CD4-positive, alpha-beta T cell (primary cell): Measurements from ENCODE around the gene ELAPOR1. TPM values are rescaled to one million over a fixed set of nuclear protein-coding genes. Genes with fewer than 3 reads are reported as not detected.

Experiments used
- ATAC-seq: fragments of 200-7000 bp; cut with Tn5 transposase; one replicate; pipeline ENCODE4 v1.10.0; 2022; ENCODE audit warnings: mild to moderate bottlenecking; ENCODE audit not compliant: poor library complexity
- CTCF ChIA-PET: fragments of 350-600 bp; sonication (Branson Sonifier 250); formaldehyde crosslinking; loops from one replicate; lab custom pipeline; 2021; ENCODE audit warnings: antibody characterized with exemption, inconsistent platforms; lab: Charles Lee
- POLR2A ChIA-PET: fragments of 350-600 bp; sonication (Branson Sonifier 250); formaldehyde crosslinking; loops from one replicate; lab custom pipeline; 2021; ENCODE audit warnings: antibody characterized with exemption, inconsistent platforms; lab: Charles Lee
- DNase-seq, 14 experiments: peaks; one replicate each; pipeline ENCODE4 v3.0.0-alpha.2; 2013 to 2020; ENCODE audit warnings: mixed read lengths in 2 of 14
- H3K27ac ChIP-seq, 2 donors: one replicate each; pipeline versions ENCODE4 v1.5.1 to v1.7.0; 2013; ENCODE audit warnings: low read length in 2 of 2, low read depth in 1 of 2, mild to moderate bottlenecking in 1 of 2
- H3K27me3 ChIP-seq, 2 experiments: 1 replicate in 1 of 2; 2 replicates in 1 of 2; pipeline versions ENCODE4 v1.6.1 to v1.7.0; 2013; ENCODE audit warnings: low read length in 2 of 2, control low read depth in 1 of 2, mild to moderate bottlenecking in 1 of 2, moderate library complexity in 1 of 2; ENCODE audit not compliant: insufficient read depth in 2 of 2, control insufficient read depth in 1 of 2
- H3K36me3 ChIP-seq: one replicate; pipeline ENCODE4 v1.6.1; 2013; ENCODE audit warnings: low read length, control low read depth; ENCODE audit not compliant: insufficient read depth
- H3K4me1 ChIP-seq: one replicate; pipeline ENCODE4 v1.6.1; 2013; ENCODE audit warnings: low read length, control low read depth; ENCODE audit not compliant: insufficient read depth
- H3K4me3 ChIP-seq: one replicate; pipeline ENCODE4 v1.5.1; 2013; ENCODE audit warnings: mild to moderate bottlenecking, low read length, moderate library complexity
- H3K9me3 ChIP-seq, 2 experiments: 1 replicate in 1 of 2; 2 replicates in 1 of 2; pipeline versions ENCODE4 v1.6.1 to v1.7.0; 2013; ENCODE audit warnings: low read length in 2 of 2, mild to moderate bottlenecking in 2 of 2, control low read depth in 1 of 2, moderate library complexity in 1 of 2; ENCODE audit not compliant: control insufficient read depth in 1 of 2, insufficient read depth in 1 of 2
- H3K27ac Mint-ChIP-seq: one replicate; pipeline ENCODE4 v1.8.0; 2020; ENCODE audit warnings: mixed read lengths
- H3K27me3 Mint-ChIP-seq: one replicate; pipeline ENCODE4 v1.8.0; 2021; ENCODE audit warnings: mixed read lengths
- H3K36me3 Mint-ChIP-seq: one replicate; pipeline ENCODE4 v1.8.0; 2021; ENCODE audit warnings: low read depth, mixed read lengths
- H3K4me1 Mint-ChIP-seq: one replicate; pipeline ENCODE4 v1.8.0; 2021; ENCODE audit warnings: low read depth, mixed read lengths
- H3K4me3 Mint-ChIP-seq: one replicate; pipeline ENCODE4 v1.8.0; 2020; ENCODE audit warnings: mild to moderate bottlenecking, mixed read lengths
- H3K9me3 Mint-ChIP-seq: one replicate; pipeline ENCODE4 v1.8.0; 2020; ENCODE audit warnings: mixed read lengths
- intact Hi-C, 2 experiments: fragments of 100-400 bp; cut with DNase I in 1 of 2; cut with micrococcal nuclease in 1 of 2; formaldehyde crosslinking; loops; one replicate each; pipeline versions ENCODE4 v1.15.1 to v1.9.0; 2023 to 2025; cut with DNase I, micrococcal nuclease
- total RNA-seq, 174 experiments: library from RNA in 2 of 174; stranded (reverse) in 2 of 174; gene quantifications; one replicate each; pipeline ENCODE4 v1.2.3 and lab custom pipeline; 2021 to 2026
- TF ChIP-seq, protein P1 (sequence below): fragments of 200-600 bp; IDR thresholded peaks from one replicate; pipeline ENCODE4 v1.8.0; 2022; ENCODE audit warnings: antibody characterized with exemption, mild to moderate bottlenecking

The ELAPOR1 gene
- total RNA-seq, 2 experiments from 2014 or later: 14.2 to 16.1 TPM

DNA sequence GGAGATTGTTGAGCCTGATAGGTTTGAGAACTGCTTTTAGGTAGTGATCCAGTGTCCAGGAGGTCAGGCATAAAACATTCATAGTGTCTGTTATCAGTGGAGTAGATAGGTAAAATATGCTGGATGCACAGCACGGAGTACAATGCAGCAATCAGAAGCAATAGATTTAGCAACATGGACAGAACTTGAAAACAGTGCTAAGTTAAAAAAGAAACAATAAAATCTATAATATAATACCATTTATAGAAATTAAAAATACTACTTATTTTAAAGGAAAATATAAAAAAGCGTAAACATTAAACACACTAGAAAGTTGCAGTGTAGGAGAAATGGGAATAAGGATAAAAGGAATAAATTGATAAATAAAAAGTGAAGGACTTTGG, 34.7 kb upstream of the ELAPOR1 start:
- Mint-ChIP-seq H3K4me1 (peaks cover 14% of the 10 kb centered on the region), H3K27ac (no peak overlapping the region), H3K9me3 (no peaks in the 10 kb centered on the region), H3K27me3 (no peaks in the 10 kb centered on the region), H3K4me3 (no peak overlapping the region), H3K36me3 (peaks cover 16% of the 10 kb centered on the region)
- Histone ChIP-seq H3K27ac (no peak overlapping the region), H3K4me3 (no peak overlapping the region), H3K36me3 (no peaks in the 10 kb centered on the region), H3K4me1 (peaks cover 12% of the 10 kb centered on the region), H3K9me3 (no peaks in the 10 kb centered on the region), H3K27me3 (no peaks in the 10 kb centered on the region)
- ATAC-seq (no peak), DNase-seq (no peak)
- POLR2A ChIA-PET: no interaction called here
- intact Hi-C loops: no loop called here
- CTCF ChIA-PET: no interaction called here
- TF ChIP-seq, protein P1, sequence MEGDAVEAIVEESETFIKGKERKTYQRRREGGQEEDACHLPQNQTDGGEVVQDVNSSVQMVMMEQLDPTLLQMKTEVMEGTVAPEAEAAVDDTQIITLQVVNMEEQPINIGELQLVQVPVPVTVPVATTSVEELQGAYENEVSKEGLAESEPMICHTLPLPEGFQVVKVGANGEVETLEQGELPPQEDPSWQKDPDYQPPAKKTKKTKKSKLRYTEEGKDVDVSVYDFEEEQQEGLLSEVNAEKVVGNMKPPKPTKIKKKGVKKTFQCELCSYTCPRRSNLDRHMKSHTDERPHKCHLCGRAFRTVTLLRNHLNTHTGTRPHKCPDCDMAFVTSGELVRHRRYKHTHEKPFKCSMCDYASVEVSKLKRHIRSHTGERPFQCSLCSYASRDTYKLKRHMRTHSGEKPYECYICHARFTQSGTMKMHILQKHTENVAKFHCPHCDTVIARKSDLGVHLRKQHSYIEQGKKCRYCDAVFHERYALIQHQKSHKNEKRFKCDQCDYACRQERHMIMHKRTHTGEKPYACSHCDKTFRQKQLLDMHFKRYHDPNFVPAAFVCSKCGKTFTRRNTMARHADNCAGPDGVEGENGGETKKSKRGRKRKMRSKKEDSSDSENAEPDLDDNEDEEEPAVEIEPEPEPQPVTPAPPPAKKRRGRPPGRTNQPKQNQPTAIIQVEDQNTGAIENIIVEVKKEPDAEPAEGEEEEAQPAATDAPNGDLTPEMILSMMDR: no peak

DNA sequence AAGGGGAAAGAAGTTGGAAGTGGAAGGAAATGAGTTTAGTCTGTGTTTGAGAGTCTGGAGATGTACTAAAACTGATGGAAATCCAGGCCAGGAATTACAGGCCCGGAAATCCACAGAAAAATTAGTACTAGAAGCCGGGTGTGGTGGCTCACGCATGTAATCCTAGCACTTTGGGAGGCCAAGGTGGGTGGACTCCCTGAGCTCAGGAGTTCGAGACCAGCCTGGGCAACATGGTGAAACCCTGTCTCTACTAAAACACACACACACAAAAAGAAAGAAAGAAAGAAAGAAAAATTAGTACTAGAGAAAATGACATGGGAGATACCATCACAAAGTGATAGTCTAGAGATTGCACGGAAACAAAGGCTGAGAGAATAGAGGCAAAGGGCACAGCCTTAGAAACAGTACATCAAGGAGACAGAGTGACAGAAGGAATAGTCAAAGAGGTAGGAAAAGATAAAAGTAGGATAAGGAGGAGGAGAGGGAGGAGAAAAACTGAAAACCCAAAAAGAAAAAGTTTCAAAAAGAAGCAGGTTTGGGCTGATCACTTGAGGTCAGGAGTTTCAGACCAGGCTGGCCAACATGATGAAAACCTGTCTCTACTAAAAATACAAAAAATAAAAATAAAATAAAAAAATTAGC, 33.4 kb upstream of the ELAPOR1 start:
- Histone ChIP-seq H3K27me3 (no peaks in the 10 kb centered on the region), H3K4me1 (peaks cover 9% of the 10 kb centered on the region), H3K9me3 (no peaks in the 10 kb centered on the region), H3K27ac (no peak overlapping the region), H3K36me3 (no peaks in the 10 kb centered on the region), H3K4me3 (no peak overlapping the region)
- no peaks in the 10 kb centered on the region for H3K27me3 Mint-ChIP-seq
- peaks cover 7% of the 10 kb centered on the region for H3K4me1 Mint-ChIP-seq
- DNase-seq (no peak), ATAC-seq (no peak)
- TF ChIP-seq, protein P1: no peak
- peaks cover 5% of the 10 kb centered on the region for H3K36me3 Mint-ChIP-seq
- no peaks in the 10 kb centered on the region for H3K9me3 Mint-ChIP-seq
- ChIA-PET CTCF (no interaction called here), POLR2A (interaction anchor here (1.1 kb wide), 1 partner anchor 10 kb away, joined by 3 read pairs; the partner anchor contains the start of gene TMEM167B)
- H3K27ac Mint-ChIP-seq: no peak overlapping the region
- H3K4me3 Mint-ChIP-seq: no peak overlapping the region
- intact Hi-C loops: no loop called here

DNA sequence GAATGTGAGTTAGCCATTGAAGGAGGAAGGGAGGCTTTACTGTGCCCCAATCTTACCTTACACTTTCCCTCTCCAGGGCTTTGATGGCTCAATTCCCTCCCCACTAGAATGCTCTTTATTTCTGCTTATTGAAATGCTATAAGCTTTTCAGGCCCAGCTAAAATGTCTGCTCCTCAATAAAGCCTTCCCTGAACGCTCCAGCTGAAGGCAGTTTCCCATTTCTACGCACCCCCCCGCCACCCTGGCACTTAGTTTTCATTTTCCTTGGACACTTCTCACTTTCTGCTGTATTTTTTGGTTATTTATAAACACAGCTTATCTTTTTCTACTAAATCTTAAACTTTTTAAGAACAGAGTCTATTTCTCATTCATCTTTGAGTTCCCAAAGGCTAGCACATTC, 30.4 kb upstream of the ELAPOR1 start:
- no peaks in the 10 kb centered on the region for H3K36me3 ChIP-seq
- H3K4me3 ChIP-seq: no peak overlapping the region
- TF ChIP-seq, protein P1: no peak
- no peaks in the 10 kb centered on the region for H3K9me3 Mint-ChIP-seq
- no peak for ATAC-seq
- H3K27me3 ChIP-seq: no peaks in the 10 kb centered on the region
- H3K36me3 Mint-ChIP-seq: no peaks in the 10 kb centered on the region
- no peaks in the 10 kb centered on the region for H3K4me1 ChIP-seq
- H3K27me3 Mint-ChIP-seq: no peaks in the 10 kb centered on the region
- no peak overlapping the region for H3K27ac ChIP-seq
- ChIA-PET POLR2A (interaction anchor here (1.5 kb wide), 1 partner anchor 17 kb away, joined by 5 read pairs; no protein-coding TSS in a partner anchor), CTCF (no interaction called here)
- no peak overlapping the region for H3K27ac Mint-ChIP-seq
- intact Hi-C loops: no loop called here
- no peak overlapping the region for H3K4me3 Mint-ChIP-seq
- no peak for DNase-seq
- no peaks in the 10 kb centered on the region for H3K4me1 Mint-ChIP-seq
- H3K9me3 ChIP-seq: no peaks in the 10 kb centered on the region
